ENCODE results near the gene TSSK3.
A peak's percentile ranks its signal among the peaks of the same experiment; 100 is the strongest.

TSSK3 gene

GRCh38 chr1:32413507-32414185 lies 51.3 kb downstream of the TSSK3 start:
- in situ Hi-C loops (cut with HindIII; ENCODE audit: low sequenced_read_pairs) = no loop called here
- DNase-seq (ENCODE audit: low read depth, low spot score) = peak; percentile 27
- no peak overlapping the region for H3K4me3 ChIP-seq (ENCODE audit: low read depth, low read length)
- TF ChIP-seq CTCF (IDR thresholded peaks at IDR 0.05; ENCODE audit: low read depth, low read length) = peak; percentile 64

All from astrocyte of the spinal cord (primary cell).